Measurements from ENCODE around the gene RASGRF1. TPM values are rescaled to one million over a fixed set of nuclear protein-coding genes. Genes with fewer than 3 reads are reported as not detected.

The RASGRF1 gene
- total RNA-seq, 1 donor from 2014 or later: under 0.01 TPM

- no peak for DNase-seq (ENCODE audit: low read depth)
Measured at GRCh38 chr15:78943692-78944091, 146.9 kb downstream of the RASGRF1 start.

GRCh38 chr15:78942741-78943140 lies 147.8 kb downstream of the RASGRF1 start:
- no peak for DNase-seq (ENCODE audit: low read depth)
- Histone ChIP-seq H3K27me3 (ENCODE audit: control insufficient read depth, insufficient read depth, low read length) (no peaks in the 10 kb centered on the region), H3K36me3 (ENCODE audit: control insufficient read depth, insufficient read depth, low read length) (no peaks in the 10 kb centered on the region), H3K4me3 (ENCODE audit: low read depth, low read length) (no peak overlapping the region)
- no peak for TF ChIP-seq CTCF (IDR thresholded peaks at IDR 0.05; ENCODE audit: insufficient read depth, low read length, severe bottlenecking)
- no peak for FAIRE-seq

More at GRCh38 chr15:78943692-78944091, 146.9 kb downstream of the RASGRF1 start:
- no peaks in the 10 kb centered on the region for H3K27me3 ChIP-seq (ENCODE audit: control insufficient read depth, insufficient read depth, low read length)
- TF ChIP-seq CTCF (IDR thresholded peaks at IDR 0.05; ENCODE audit: insufficient read depth, low read length, severe bottlenecking): no peak
- FAIRE-seq: no peak
- peak overlapping the region; percentile 74 for H3K4me3 ChIP-seq (ENCODE audit: low read depth, low read length)
- no peaks in the 10 kb centered on the region for H3K36me3 ChIP-seq (ENCODE audit: control insufficient read depth, insufficient read depth, low read length)

GRCh38 chr15:78938658-78939488 lies 151.7 kb downstream of the RASGRF1 start:
- no peak for FAIRE-seq
- H3K4me3 ChIP-seq (ENCODE audit: low read depth, low read length): no peak overlapping the region

GRCh38 chr15:78937132-78937739 lies 153.3 kb downstream of the RASGRF1 start:
- FAIRE-seq: no peak
- H3K36me3 ChIP-seq (ENCODE audit: control insufficient read depth, insufficient read depth, low read length): peaks cover 7% of the 10 kb centered on the region
- no peak overlapping the region for H3K4me3 ChIP-seq (ENCODE audit: low read depth, low read length)
- TF ChIP-seq CTCF (IDR thresholded peaks at IDR 0.05; ENCODE audit: insufficient read depth, low read length, severe bottlenecking): no peak
- H3K27me3 ChIP-seq (ENCODE audit: control insufficient read depth, insufficient read depth, low read length): no peaks in the 10 kb centered on the region
- no peak for DNase-seq (ENCODE audit: low read depth)

More at GRCh38 chr15:78938658-78939488, 151.7 kb downstream of the RASGRF1 start:
- Histone ChIP-seq H3K36me3 (ENCODE audit: control insufficient read depth, insufficient read depth, low read length) (peaks cover 7% of the 10 kb centered on the region), H3K27me3 (ENCODE audit: control insufficient read depth, insufficient read depth, low read length) (no peaks in the 10 kb centered on the region)
- no peak for TF ChIP-seq CTCF (IDR thresholded peaks at IDR 0.05; ENCODE audit: insufficient read depth, low read length, severe bottlenecking)
- no peak for DNase-seq (ENCODE audit: low read depth)

GRCh38 chr15:78934655-78935023 lies 155.9 kb downstream of the RASGRF1 start:
- FAIRE-seq (no peak), DNase-seq (ENCODE audit: low read depth) (no peak)
- TF ChIP-seq CTCF (IDR thresholded peaks at IDR 0.05; ENCODE audit: insufficient read depth, low read length, severe bottlenecking): no peak
- Histone ChIP-seq H3K27me3 (ENCODE audit: control insufficient read depth, insufficient read depth, low read length) (no peaks in the 10 kb centered on the region), H3K36me3 (ENCODE audit: control insufficient read depth, insufficient read depth, low read length) (peaks cover 11% of the 10 kb centered on the region), H3K4me3 (ENCODE audit: low read depth, low read length) (no peak overlapping the region)

Data from bronchial epithelial cell (primary cell).